K562 (cell line): Measurements from ENCODE around the gene DHRS11.

Experiments used
- CEBPB ChIP-seq: fragments of 450-650 bp; IDR thresholded peaks from 2 replicates; pipeline ENCODE4 v1.6.1; 2016; ENCODE audit warnings: missing genetic modification characterization, missing compliant biosample characterization
- CHD4 ChIP-seq: fragments of 200-600 bp; sonication (generic); IDR thresholded peaks from 3 replicates; pipeline ENCODE4 v1.6.1; 2012; ENCODE audit warnings: low read depth, mild to moderate bottlenecking, mixed read lengths, low read length, inconsistent platforms; ENCODE audit not compliant: insufficient read depth, insufficient replicate concordance, poor library complexity, severe bottlenecking
- CTCF ChIP-seq, 3 experiments: IDR thresholded peaks in 2 of 3; conservative IDR thresholded peaks in 1 of 3; 2 replicates each; pipeline ENCODE4 v1.5.1; 2011 to 2012; ENCODE audit warnings: low read length in 3 of 3, mild to moderate bottlenecking in 3 of 3, control low read depth in 2 of 3, improper control_type of control experiment in 1 of 3, inconsistent platforms in 1 of 3, low read depth in 1 of 3, mixed read lengths in 1 of 3, moderate library complexity in 1 of 3; ENCODE audit not compliant: insufficient read depth in 2 of 3
- HOMEZ ChIP-seq: fragments of 250-450 bp; sonication (Bioruptor Pico); IDR thresholded peaks from 2 replicates; pipeline ENCODE4 v1.4.0; 2020; ENCODE audit warnings: mild to moderate bottlenecking, moderate library complexity
- MIER1 ChIP-seq: fragments of 450-650 bp; IDR thresholded peaks from 2 replicates; pipeline ENCODE4 v1.6.1; 2016; ENCODE audit warnings: antibody characterized with exemption, mild to moderate bottlenecking, low read depth
- MYNN ChIP-seq, 2 experiments: sonication (generic); formaldehyde crosslinking in 1 of 2; IDR thresholded peaks; 2 replicates each; pipeline versions ENCODE4 v1.5.0 to v1.6.1; 2016 to 2020; ENCODE audit warnings: antibody characterized with exemption in 1 of 2, missing genetic modification reagents in 1 of 2
- NR2F6 ChIP-seq: fragments of 450-650 bp; formaldehyde crosslinking; IDR thresholded peaks from 2 replicates; pipeline ENCODE4 v1.4.0; 2020; ENCODE audit warnings: mild to moderate bottlenecking
- SETDB1 ChIP-seq: IDR thresholded peaks from one replicate; pipeline ENCODE4 v1.6.1; 2012; ENCODE audit warnings: low read length, control low read depth, inconsistent platforms
- ZBTB40 ChIP-seq, 2 experiments: fragments of 450-650 bp in 1 of 2; sonication (generic) in 1 of 2; formaldehyde crosslinking in 1 of 2; IDR thresholded peaks; 2 replicates each; pipeline versions ENCODE4 v1.7.1 to v1.9.0; 2016 to 2022; ENCODE audit warnings: inconsistent platforms in 1 of 2, mild to moderate bottlenecking in 1 of 2, missing genetic modification reagents in 1 of 2
- ZFX ChIP-seq: sonication (generic); formaldehyde crosslinking; IDR thresholded peaks from 2 replicates; pipeline ENCODE4 v1.8.0; 2022; ENCODE audit warnings: mild to moderate bottlenecking, missing genetic modification reagents, moderate library complexity
- TF ChIP-seq, protein P1 (sequence below): sonication (generic); formaldehyde crosslinking; IDR thresholded peaks from 2 replicates; pipeline ENCODE4 v1.5.0; 2020; ENCODE audit warnings: missing genetic modification reagents

DNA sequence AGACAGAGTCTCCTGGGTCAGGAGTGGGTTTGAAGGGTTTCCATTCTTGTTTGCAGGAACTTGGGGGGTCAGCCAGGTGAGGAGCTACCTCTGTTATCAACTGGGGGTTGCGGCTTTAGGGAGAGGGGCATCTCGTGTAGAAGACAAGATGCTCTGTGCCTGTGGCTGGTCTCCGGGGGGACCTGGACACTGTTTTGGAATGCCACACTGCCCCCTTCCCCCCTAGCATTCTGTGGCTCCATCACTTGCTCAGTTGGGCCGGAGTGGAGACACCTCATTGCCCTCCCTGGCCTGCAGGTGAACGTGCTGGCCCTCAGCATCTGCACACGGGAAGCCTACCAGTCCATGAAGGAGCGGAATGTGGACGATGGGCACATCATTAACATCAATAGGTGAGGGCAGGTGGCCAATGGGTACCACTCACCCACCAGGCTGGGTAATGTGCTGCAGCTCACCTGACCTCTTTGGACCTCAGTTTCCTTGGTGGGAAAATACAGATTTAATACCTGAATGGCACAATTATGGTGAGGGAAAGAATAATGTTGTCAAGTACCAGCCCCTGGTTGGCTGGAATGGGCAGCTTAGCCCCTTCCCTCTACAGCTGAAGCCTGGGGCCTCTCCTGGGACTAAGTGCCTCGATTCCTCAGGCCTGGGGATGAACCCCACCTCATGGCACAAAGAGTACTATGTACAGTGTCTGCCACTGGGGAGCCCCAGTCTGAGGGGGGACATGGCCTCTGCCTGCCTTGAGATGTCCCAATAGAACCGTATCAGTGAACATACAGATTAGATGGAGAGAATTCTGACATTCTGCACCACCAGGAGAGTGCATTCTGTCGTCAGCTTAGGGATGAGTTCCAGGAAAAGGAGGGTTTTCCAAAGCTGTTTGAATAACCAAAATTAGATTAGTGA is 6.4 kb downstream of the DHRS11 start:
- no peak for TF ChIP-seq ZBTB40 (IDR thresholded peaks at IDR 0.05)
- no peak for TF ChIP-seq ZBTB40 (CRISPR knock-in tag; IDR thresholded peaks at IDR 0.05)
- TF ChIP-seq NR2F6 (CRISPR knock-in tag) = no peak
- TF ChIP-seq CHD4 = no peak
- no peak for TF ChIP-seq CEBPB
- TF ChIP-seq ZFX (CRISPR knock-in tag) = no peak
- TF ChIP-seq, protein P1, sequence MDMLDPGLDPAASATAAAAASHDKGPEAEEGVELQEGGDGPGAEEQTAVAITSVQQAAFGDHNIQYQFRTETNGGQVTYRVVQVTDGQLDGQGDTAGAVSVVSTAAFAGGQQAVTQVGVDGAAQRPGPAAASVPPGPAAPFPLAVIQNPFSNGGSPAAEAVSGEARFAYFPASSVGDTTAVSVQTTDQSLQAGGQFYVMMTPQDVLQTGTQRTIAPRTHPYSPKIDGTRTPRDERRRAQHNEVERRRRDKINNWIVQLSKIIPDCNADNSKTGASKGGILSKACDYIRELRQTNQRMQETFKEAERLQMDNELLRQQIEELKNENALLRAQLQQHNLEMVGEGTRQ (CRISPR knock-in tag) = no peak
- no peak for TF ChIP-seq HOMEZ (CRISPR knock-in tag)
- no peak for TF ChIP-seq SETDB1
- TF ChIP-seq MYNN (IDR thresholded peaks at IDR 0.05) = no peak
- no peak for TF ChIP-seq MYNN (CRISPR knock-in tag; IDR thresholded peaks at IDR 0.05)
- TF ChIP-seq MIER1 = no peak
- TF ChIP-seq CTCF (IDR thresholded peaks at IDR 0.05 in 2 of 3, conservative IDR thresholded peaks at IDR 0.05 in 1 of 3; ENCODE audit: insufficient read depth in 2 of 3, low read depth in 1 of 3, low read length in 3 of 3) = no peak
